Ureter (tissue), 1 donor: ENCODE data around the gene TLE3. TPM values are rescaled to one million over a fixed set of nuclear protein-coding genes. Genes with fewer than 3 reads are reported as not detected.

Source experiments
- DNase-seq: peaks from one replicate; pipeline ENCODE4 v3.0.0-alpha.2; 2020; ENCODE audit warnings: low spot score
- total RNA-seq: library from RNA; stranded (reverse); gene quantifications from one replicate; pipeline ENCODE4 v1.2.4, GENCODE V29; 2023
- donor health status: DM: yes; HTN: yes; CAD: no.

Gene TLE3
- total RNA-seq, 1 donor from 2014 or later = 37.8 TPM

DNA sequence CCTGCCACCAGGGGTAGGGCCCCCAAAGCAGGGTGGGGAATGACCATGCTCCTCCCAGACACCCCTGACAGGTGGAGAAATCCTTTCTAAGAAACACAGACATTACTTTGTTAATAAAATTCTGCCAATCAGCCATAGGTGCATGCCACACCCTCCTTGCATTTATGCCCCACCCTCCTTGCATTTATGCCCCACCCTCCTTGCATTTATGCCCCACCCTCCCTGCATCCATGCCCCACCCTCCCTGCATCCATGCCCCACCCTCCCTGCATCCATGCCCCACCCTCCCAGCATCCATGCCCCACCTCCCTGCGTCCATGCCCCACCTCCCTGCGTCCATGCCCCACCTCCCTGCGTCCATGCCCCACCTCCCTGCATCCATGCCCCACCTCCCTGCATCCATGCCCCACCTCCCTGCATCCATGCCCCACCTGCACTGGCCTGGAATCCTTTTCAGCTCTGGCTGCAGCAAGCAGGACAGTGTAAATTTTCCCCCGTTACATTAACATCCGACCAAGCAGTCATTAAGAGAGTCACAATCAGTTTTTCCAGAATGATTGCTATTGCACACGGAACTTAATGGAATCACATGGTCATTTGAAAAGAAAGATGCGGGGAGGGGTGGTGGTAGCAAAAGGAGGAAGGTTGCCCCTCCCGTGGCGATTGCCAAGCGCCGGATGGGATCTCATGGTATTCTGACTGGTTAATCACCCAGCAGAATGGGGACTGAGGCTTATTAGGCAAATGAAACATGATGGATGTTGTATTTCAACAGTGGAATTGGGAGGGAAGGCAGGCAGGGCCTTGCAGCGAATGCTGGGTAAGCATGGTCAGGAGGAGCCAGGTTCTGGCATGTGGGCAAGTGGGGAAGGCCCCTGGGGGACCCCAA, 91.2 kb downstream of the TLE3 start:
- no peak for DNase-seq

DNA sequence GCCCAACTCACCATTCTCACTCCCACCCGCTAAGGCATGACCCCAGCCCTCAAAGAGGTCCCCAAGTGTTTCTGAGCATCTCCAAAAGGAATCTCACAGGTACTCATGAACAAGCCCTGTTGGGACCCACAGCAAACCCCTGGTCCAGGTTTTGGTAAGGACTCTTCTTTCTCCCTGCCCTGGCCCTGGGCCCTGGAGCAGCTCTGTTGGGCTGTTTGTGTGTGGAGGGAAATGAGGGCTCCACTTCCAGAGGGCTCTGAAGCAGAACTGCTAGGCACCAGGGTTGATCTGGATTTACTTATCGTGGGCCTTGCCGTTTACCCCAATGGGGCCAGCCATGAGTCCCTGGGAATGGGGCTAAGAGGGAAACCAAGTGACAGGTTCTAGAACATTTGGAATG, 92.9 kb downstream of the TLE3 start:
- no peak for DNase-seq

DNA sequence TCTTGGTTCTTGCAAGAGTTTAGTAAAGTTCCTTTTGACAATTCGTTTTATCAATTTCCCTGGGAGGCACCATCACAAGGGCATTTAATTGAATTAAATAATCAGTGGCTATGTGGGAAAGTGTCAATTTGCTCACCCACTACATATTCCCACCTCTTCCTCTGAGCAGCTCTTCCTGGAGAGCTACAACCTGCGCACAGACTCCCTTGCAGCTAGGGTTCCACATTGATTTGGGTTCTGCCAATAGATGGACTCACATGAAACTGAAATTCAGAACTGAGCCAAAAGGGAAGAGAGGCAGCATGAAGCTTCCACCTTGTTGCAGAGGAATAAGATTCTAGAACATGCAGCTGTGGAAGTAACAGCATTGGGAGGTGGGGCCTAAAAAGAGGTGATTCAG, 94.8 kb downstream of the TLE3 start:
- no peak for DNase-seq

DNA sequence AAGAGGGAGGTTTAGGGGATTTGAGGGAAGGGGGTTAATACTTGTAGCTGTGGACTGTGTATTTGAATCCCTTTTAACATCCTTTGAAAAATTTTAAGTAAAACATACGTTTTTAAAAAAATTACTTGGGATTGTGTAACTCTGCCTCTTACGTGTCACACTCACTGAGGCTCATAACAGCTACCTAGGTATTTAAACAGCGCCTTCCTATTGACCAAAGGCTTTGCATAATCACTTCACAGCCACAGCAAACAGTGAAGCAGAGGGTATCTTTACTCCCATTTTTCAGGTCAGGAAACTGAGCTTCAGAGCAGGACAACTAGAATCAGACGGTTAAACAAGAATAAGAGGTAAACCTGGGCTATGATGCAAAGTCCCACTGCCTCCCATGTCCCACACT, 95.9 kb downstream of the TLE3 start:
- DNase-seq = no peak

DNA sequence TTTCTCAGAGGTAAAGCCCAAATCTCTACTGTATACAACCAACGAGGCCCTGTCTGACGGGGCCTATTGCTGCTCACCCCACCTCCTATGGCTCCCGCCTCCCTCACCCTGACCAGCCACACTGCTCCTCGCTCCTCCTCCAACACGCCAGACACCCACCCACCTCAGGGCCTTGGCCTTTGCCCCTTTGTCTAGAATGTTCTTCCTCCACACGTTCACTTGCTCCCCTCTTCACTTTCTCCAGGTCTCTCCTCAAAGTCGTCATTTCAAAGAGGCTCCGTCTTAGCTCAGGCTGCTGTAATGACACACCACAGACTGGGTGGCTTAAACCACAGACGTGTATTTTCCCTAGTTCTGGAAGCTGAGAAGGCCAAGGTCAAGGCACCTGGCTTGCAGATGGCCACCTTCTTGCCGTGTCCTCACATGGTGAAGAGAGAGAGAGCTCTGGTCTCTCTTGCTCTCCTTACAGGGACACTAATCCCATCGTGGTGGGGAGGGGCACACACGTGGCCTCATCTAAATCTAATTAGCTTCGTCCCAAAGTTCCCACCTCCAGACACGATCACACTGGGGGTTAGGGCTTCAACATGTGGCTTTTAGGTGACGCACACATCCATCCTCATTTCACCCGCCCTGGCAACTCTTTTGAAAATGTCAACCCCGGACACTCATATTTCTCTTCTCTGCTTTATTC, 98.2 kb downstream of the TLE3 start:
- no peak for DNase-seq

DNA sequence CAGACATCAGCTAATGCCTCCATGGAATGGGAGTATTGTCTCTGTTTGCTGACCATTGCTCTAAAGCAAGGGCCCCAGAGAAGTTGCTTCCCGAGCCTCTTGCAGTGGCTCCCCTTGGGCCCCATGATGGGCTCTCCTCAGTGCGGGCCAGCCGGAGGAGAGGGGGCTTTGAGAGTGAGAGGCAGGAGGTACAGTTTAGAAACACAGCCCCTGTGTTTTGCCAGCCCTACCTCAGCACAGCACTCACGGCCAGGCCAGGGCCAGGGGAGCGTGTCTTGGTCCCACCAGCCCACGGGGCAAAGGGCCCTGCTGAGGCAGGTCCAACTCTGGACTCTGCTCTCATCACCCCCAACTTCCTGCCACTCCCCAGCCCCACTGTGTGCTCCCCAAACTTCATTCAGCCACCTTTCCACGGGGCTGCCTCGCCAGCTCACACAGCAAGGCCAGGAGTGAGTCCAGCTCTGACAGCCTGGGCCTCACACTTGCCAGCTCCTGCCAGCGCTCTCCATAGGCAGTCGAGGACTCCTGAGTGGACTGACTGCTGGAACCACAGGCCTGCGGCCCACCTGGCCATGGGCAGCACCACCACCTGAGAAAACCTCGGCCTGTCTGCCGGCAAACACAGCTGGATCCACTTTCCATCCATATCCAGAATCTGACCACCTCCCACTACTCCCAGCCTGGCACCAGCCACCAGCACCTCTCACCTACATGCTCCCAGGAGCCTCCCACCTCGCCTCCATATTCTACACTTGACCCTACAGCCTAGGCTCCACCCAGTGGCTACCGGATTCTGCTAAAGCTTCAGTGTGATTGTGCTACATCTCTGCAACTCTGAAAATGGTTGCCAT, 99.0 kb downstream of the TLE3 start:
- no peak for DNase-seq

DNA sequence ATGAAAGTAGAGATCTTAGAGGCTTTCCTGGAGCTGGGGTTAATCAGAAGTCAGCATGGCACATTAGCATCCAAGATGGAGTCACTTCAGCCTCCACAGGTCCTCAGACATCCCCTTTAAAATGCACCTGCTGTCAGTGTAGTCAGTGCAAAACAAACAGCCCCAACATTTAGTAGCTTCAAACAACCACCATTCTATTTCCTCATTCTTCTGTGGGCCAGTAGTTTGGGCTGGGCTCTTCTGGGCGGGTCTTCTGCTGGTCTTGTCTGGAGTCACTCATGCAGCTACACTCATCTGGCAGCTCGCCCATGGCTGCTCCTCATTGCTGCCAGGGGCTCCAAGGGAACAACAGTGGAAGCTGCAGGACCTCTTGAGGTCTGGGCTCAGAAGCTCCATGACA, 99.9 kb downstream of the TLE3 start:
- peak; percentile 78 for DNase-seq
